IMR-90 (cell line): ENCODE results near the gene SEZ6L.

Experiments
- ELK1 ChIP-seq: fragments of 150-350 bp; IDR thresholded peaks from 2 replicates; pipeline ENCODE4 v1.6.1; 2016; ENCODE audit warnings: low read depth, mild to moderate bottlenecking, low read length, moderate library complexity, borderline replicate concordance
- POLR2A ChIP-seq: IDR thresholded peaks from 2 replicates; pipeline ENCODE4 v1.6.1; 2012; ENCODE audit warnings: mild to moderate bottlenecking, low read depth, low read length
- RAD21 ChIP-seq: IDR thresholded peaks from 2 replicates; pipeline ENCODE4 v1.6.1; 2012; ENCODE audit warnings: low read length, improper control_type of control experiment

- TF ChIP-seq RAD21 (no peak), POLR2A (no peak), ELK1 (no peak)
Measured at GRCh38 chr22:26251869-26252268, 82.6 kb downstream of the SEZ6L start.
